HepG2 (cell line): ENCODE measurements around the gene DBNDD2. TPM values are rescaled to one million over a fixed set of nuclear protein-coding genes. Genes with fewer than 3 reads are reported as not detected.
A peak's percentile ranks its signal among the peaks of the same experiment; 100 is the strongest.

Experiments used
- ATF7-NPFF ChIP-seq: sonication (generic); formaldehyde crosslinking; IDR thresholded peaks from 2 replicates; pipeline ENCODE4 v1.8.1; 2023; ENCODE audit warnings: mild to moderate bottlenecking, low read depth, missing genetic modification reagents, moderate library complexity
- FOXC1 ChIP-seq: sonication (generic); formaldehyde crosslinking; IDR thresholded peaks from 2 replicates; pipeline ENCODE4 v1.8.0; 2022; ENCODE audit warnings: mild to moderate bottlenecking, missing genetic modification reagents, borderline replicate concordance
- HNRNPUL1 ChIP-seq: fragments of 200-400 bp; formaldehyde crosslinking; IDR thresholded peaks from 2 replicates; pipeline ENCODE4 v1.6.1; 2017; ENCODE audit warnings: low read depth, mild to moderate bottlenecking, low read length, moderate library complexity
- KAT2B ChIP-seq: fragments of 150-350 bp; IDR thresholded peaks from 2 replicates; pipeline ENCODE4 v1.6.1; 2014; ENCODE audit warnings: low read depth, low read length, borderline replicate concordance
- MAZ ChIP-seq, 2 experiments: sonication (generic) in 1 of 2; formaldehyde crosslinking in 1 of 2; IDR thresholded peaks; 2 replicates each; pipeline versions ENCODE4 v1.5.0 to v1.6.1; 2012 to 2020; ENCODE audit warnings: low read depth in 2 of 2, mild to moderate bottlenecking in 2 of 2, borderline replicate concordance in 1 of 2, improper control_type of control experiment in 1 of 2, low read length in 1 of 2, missing genetic modification reagents in 1 of 2, moderate library complexity in 1 of 2
- NBN ChIP-seq: fragments of 450-650 bp; conservative IDR thresholded peaks from 2 replicates; pipeline ENCODE4 v1.6.1; 2017
- NCOR1 ChIP-seq: fragments of 200-600 bp; sonication (generic); IDR thresholded peaks from 2 replicates; pipeline ENCODE4 v1.7.0; 2017; ENCODE audit warnings: antibody characterized with exemption, low read length, borderline replicate concordance
- SOX6 ChIP-seq, 2 experiments: fragments of 450-650 bp in 1 of 2; sonication (generic) in 1 of 2; formaldehyde crosslinking in 1 of 2; IDR thresholded peaks; 2 replicates each; pipeline versions ENCODE4 v1.4.0 to v1.6.1; 2017 to 2020; ENCODE audit warnings: antibody characterized with exemption in 1 of 2, mild to moderate bottlenecking in 1 of 2, missing genetic modification reagents in 1 of 2
- SRF ChIP-seq: IDR thresholded peaks from 2 replicates; pipeline ENCODE4 v1.6.1; 2011; ENCODE audit warnings: mild to moderate bottlenecking, low read depth, low read length, moderate library complexity
- SSRP1 ChIP-seq: IDR thresholded peaks from 2 replicates; pipeline ENCODE4 v1.6.1; 2016; ENCODE audit warnings: control low read depth
- U2AF2 ChIP-seq: fragments of 200-400 bp; formaldehyde crosslinking; IDR thresholded peaks from 2 replicates; pipeline ENCODE4 v1.6.1; 2017; ENCODE audit warnings: low read depth, mild to moderate bottlenecking, low read length
- ZBTB7B ChIP-seq: sonication (generic); formaldehyde crosslinking; IDR thresholded peaks from 2 replicates; pipeline ENCODE4 v1.4.0; 2020; ENCODE audit warnings: missing genetic modification reagents
- ZNF670 ChIP-seq: sonication (generic); formaldehyde crosslinking; IDR thresholded peaks from 2 replicates; pipeline ENCODE4 v1.8.0; 2022; ENCODE audit warnings: mild to moderate bottlenecking, missing genetic modification reagents, borderline replicate concordance
- ZNF713 ChIP-seq: sonication (generic); formaldehyde crosslinking; IDR thresholded peaks from 2 replicates; pipeline ENCODE4 v1.4.0; 2020; ENCODE audit warnings: mild to moderate bottlenecking, missing genetic modification reagents
- polyA plus RNA-seq, 8 experiments: library from polyadenylated mRNA; depleted of rRNA in 3 of 8; stranded (reverse) in 7 of 8; unstranded in 1 of 8; fragments of >200 nt; fragmentation: Illumina TruSeq in 4 of 8; extraction: Trizol in 4 of 8; gene quantifications; 2 replicates each; pipeline versions ENCODE4 v1.2.1 to v1.2.3, GENCODE V29; 2011 to 2016; ENCODE audit warnings: low read depth in 4 of 8, missing spikeins in 1 of 8, mixed read lengths in 1 of 8; ENCODE audit not compliant: insufficient read depth in 1 of 8
- total RNA-seq, 5 experiments: library from RNA; depleted of rRNA; stranded (reverse); fragments of >200 nt; fragmentation: Illumina TruSeq; extraction: Trizol; gene quantifications; 2 replicates each; pipeline ENCODE4 v1.2.3, GENCODE V29; 2016; ENCODE audit warnings: low read depth in 1 of 5
- TF ChIP-seq, protein P1 (sequence below): sonication (generic); formaldehyde crosslinking; IDR thresholded peaks from 2 replicates; pipeline ENCODE4 v1.5.1; 2020; ENCODE audit warnings: mild to moderate bottlenecking, missing genetic modification reagents, borderline replicate concordance
- TF ChIP-seq, protein P2 (sequence below): sonication (generic); formaldehyde crosslinking; IDR thresholded peaks from 2 replicates; pipeline ENCODE4 v1.4.0; 2020; ENCODE audit warnings: missing genetic modification reagents
- TF ChIP-seq, protein P3 (sequence below): sonication (generic); formaldehyde crosslinking; conservative IDR thresholded peaks from 2 replicates; pipeline ENCODE4 v1.4.0; 2020; ENCODE audit warnings: mild to moderate bottlenecking, missing genetic modification reagents, moderate library complexity

Gene DBNDD2
- total and polyA plus RNA-seq, 2 of the 13 experiments (the other 11 are each of a cell fraction or from before 2014, with no cell fraction given): 16.7 to 47.6 TPM

DNA sequence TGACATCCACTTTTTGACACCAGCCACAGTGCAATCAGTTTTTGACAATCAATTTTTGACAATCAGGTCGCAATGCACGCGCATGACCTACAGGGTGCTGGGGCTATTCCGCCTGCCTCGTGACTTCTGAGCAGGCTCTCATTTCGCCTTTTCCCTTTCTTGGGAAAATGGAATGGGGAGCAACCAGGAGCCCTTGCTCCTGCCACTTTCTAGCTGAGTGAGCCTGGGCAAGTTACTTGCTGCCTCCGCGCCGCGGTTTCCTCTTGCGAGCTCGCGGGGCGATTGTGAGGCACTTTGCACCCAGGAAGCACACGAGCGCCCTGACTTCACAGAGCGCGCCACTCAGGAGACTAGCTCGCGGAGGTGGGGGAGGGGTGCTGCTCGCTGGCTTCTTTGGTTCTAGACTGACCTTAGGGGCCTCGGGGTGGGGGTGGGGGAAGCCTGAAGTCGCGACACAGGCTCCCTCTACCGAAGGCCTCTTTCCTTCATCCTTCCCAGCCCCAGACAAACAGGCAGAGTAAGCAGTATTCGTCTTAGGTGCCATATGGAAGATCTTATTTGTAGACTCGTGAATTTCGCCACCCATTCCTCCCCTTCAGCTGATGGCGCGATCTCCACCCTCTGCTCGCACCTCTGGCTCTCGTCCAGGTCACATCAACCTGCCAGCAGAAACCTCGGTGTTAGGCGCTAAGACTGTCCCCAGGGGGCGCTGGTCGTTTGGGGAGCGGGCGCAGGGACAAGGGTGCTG lies 34.6 kb upstream of the DBNDD2 start (continued):
- TF ChIP-seq, protein P1, sequence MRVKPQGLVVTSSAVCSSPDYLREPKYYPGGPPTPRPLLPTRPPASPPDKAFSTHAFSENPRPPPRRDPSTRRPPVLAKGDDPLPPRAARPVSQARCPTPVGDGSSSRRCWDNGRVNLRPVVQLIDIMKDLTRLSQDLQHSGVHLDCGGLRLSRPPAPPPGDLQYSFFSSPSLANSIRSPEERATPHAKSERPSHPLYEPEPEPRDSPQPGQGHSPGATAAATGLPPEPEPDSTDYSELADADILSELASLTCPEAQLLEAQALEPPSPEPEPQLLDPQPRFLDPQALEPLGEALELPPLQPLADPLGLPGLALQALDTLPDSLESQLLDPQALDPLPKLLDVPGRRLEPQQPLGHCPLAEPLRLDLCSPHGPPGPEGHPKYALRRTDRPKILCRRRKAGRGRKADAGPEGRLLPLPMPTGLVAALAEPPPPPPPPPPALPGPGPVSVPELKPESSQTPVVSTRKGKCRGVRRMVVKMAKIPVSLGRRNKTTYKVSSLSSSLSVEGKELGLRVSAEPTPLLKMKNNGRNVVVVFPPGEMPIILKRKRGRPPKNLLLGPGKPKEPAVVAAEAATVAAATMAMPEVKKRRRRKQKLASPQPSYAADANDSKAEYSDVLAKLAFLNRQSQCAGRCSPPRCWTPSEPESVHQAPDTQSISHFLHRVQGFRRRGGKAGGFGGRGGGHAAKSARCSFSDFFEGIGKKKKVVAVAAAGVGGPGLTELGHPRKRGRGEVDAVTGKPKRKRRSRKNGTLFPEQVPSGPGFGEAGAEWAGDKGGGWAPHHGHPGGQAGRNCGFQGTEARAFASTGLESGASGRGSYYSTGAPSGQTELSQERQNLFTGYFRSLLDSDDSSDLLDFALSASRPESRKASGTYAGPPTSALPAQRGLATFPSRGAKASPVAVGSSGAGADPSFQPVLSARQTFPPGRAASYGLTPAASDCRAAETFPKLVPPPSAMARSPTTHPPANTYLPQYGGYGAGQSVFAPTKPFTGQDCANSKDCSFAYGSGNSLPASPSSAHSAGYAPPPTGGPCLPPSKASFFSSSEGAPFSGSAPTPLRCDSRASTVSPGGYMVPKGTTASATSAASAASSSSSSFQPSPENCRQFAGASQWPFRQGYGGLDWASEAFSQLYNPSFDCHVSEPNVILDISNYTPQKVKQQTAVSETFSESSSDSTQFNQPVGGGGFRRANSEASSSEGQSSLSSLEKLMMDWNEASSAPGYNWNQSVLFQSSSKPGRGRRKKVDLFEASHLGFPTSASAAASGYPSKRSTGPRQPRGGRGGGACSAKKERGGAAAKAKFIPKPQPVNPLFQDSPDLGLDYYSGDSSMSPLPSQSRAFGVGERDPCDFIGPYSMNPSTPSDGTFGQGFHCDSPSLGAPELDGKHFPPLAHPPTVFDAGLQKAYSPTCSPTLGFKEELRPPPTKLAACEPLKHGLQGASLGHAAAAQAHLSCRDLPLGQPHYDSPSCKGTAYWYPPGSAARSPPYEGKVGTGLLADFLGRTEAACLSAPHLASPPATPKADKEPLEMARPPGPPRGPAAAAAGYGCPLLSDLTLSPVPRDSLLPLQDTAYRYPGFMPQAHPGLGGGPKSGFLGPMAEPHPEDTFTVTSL (CRISPR knock-in tag): no peak
- no peak for TF ChIP-seq U2AF2
- TF ChIP-seq SSRP1 (CRISPR knock-in tag): no peak
- TF ChIP-seq, protein P2, sequence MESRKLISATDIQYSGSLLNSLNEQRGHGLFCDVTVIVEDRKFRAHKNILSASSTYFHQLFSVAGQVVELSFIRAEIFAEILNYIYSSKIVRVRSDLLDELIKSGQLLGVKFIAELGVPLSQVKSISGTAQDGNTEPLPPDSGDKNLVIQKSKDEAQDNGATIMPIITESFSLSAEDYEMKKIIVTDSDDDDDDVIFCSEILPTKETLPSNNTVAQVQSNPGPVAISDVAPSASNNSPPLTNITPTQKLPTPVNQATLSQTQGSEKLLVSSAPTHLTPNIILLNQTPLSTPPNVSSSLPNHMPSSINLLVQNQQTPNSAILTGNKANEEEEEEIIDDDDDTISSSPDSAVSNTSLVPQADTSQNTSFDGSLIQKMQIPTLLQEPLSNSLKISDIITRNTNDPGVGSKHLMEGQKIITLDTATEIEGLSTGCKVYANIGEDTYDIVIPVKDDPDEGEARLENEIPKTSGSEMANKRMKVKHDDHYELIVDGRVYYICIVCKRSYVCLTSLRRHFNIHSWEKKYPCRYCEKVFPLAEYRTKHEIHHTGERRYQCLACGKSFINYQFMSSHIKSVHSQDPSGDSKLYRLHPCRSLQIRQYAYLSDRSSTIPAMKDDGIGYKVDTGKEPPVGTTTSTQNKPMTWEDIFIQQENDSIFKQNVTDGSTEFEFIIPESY (CRISPR knock-in tag): peak; percentile 97
- TF ChIP-seq, protein P3, sequence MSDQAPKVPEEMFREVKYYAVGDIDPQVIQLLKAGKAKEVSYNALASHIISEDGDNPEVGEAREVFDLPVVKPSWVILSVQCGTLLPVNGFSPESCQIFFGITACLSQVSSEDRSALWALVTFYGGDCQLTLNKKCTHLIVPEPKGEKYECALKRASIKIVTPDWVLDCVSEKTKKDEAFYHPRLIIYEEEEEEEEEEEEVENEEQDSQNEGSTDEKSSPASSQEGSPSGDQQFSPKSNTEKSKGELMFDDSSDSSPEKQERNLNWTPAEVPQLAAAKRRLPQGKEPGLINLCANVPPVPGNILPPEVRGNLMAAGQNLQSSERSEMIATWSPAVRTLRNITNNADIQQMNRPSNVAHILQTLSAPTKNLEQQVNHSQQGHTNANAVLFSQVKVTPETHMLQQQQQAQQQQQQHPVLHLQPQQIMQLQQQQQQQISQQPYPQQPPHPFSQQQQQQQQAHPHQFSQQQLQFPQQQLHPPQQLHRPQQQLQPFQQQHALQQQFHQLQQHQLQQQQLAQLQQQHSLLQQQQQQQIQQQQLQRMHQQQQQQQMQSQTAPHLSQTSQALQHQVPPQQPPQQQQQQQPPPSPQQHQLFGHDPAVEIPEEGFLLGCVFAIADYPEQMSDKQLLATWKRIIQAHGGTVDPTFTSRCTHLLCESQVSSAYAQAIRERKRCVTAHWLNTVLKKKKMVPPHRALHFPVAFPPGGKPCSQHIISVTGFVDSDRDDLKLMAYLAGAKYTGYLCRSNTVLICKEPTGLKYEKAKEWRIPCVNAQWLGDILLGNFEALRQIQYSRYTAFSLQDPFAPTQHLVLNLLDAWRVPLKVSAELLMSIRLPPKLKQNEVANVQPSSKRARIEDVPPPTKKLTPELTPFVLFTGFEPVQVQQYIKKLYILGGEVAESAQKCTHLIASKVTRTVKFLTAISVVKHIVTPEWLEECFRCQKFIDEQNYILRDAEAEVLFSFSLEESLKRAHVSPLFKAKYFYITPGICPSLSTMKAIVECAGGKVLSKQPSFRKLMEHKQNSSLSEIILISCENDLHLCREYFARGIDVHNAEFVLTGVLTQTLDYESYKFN (CRISPR knock-in tag): 0 out of 2 replicates have a peak, but pooled peaks have one; percentile 19
- no peak for TF ChIP-seq ATF7-NPFF (CRISPR knock-in tag)
- TF ChIP-seq SRF: no peak
- TF ChIP-seq MAZ (IDR thresholded peaks at IDR 0.05; ENCODE audit: borderline replicate concordance, low read depth, low read length): no peak
- TF ChIP-seq MAZ (CRISPR knock-in tag; IDR thresholded peaks at IDR 0.05; ENCODE audit: low read depth): 0 out of 2 replicates have a peak, but pooled peaks have one; percentile 59
- TF ChIP-seq FOXC1 (CRISPR knock-in tag): no peak
- TF ChIP-seq KAT2B: no peak
- no peak for TF ChIP-seq NBN
- no peak for TF ChIP-seq ZNF670
- TF ChIP-seq NCOR1: no peak; the same call in 1 of the 2 replicates
- TF ChIP-seq ZBTB7B (CRISPR knock-in tag): no peak; the same call in 1 of the 2 replicates
- no peak for TF ChIP-seq HNRNPUL1
- no peak for TF ChIP-seq SOX6 (IDR thresholded peaks at IDR 0.05)
- TF ChIP-seq SOX6 (CRISPR knock-in tag; IDR thresholded peaks at IDR 0.05): 0 out of 2 replicates have a peak, but pooled peaks have one; percentile 38
- no peak for TF ChIP-seq ZNF713 (CRISPR knock-in tag)
